GM12875 (cell line): ENCODE data around the gene TRIM44.

ENCODE experiments used
- H3K4me3 ChIP-seq: one replicate; pipeline ENCODE4 v1.5.1; 2011; ENCODE audit warnings: low read depth, low read length, control low read depth
- CTCF ChIP-seq: IDR thresholded peaks from 2 replicates; pipeline ENCODE4 v1.5.1; 2011; ENCODE audit warnings: low read depth, mild to moderate bottlenecking, control low read depth, inconsistent platforms, low read length, moderate library complexity, borderline replicate concordance; ENCODE audit not compliant: insufficient read depth

The TRIM44 gene

GRCh38 chr11:35675901-35676610, 13.5 kb downstream of the TRIM44 start:
- TF ChIP-seq CTCF = no peak
- H3K4me3 ChIP-seq = no peak overlapping the region

- TF ChIP-seq CTCF = no peak
- H3K4me3 ChIP-seq = no peak overlapping the region
These were observed 14.0 kb downstream of the TRIM44 start for GRCh38 chr11:35676611-35676965.

- H3K4me3 ChIP-seq = no peak overlapping the region
- TF ChIP-seq CTCF = no peak
These were observed 15.3 kb downstream of the TRIM44 start for GRCh38 chr11:35677904-35678303.

- TF ChIP-seq CTCF = no peak
These were observed 15.9 kb downstream of the TRIM44 start for GRCh38 chr11:35678471-35678870.

GRCh38 chr11:35678975-35679374, 16.4 kb downstream of the TRIM44 start:
- H3K4me3 ChIP-seq = no peak overlapping the region
- no peak for TF ChIP-seq CTCF

More at GRCh38 chr11:35678471-35678870, 15.9 kb downstream of the TRIM44 start:
- no peak overlapping the region for H3K4me3 ChIP-seq

- no peak overlapping the region for H3K4me3 ChIP-seq
- TF ChIP-seq CTCF = no peak
These were observed 17.9 kb downstream of the TRIM44 start for GRCh38 chr11:35680506-35680905.

- no peak overlapping the region for H3K4me3 ChIP-seq
- no peak for TF ChIP-seq CTCF
These were observed 18.7 kb downstream of the TRIM44 start for GRCh38 chr11:35681163-35681767.
